Endothelial cell of umbilical vein (primary cell): ENCODE data around the gene GTPBP3. TPM values are rescaled to one million over a fixed set of nuclear protein-coding genes. Genes with fewer than 3 reads are reported as not detected.

Experiments
- BruUV-seq: library from RNA; stranded (reverse); fragments of 400-500 nt; replicated peaks from 2 replicates; lab custom pipeline; 2021; lab: Mats Ljungman, UMichigan
- CTCF ChIA-PET: fragments of 300-600, 350-600 bp; sonication (Branson Sonifier 250); formaldehyde crosslinking; loops from one replicate; lab custom pipeline; 2021; ENCODE audit warnings: antibody characterized with exemption, inconsistent platforms; lab: Charles Lee
- POLR2A ChIA-PET: fragments of 300-600, 350-600 bp; sonication (Branson Sonifier 250); formaldehyde crosslinking; loops from one replicate; lab custom pipeline; 2021; ENCODE audit warnings: antibody characterized with exemption, inconsistent platforms; lab: Charles Lee
- DNase-seq: peaks from one replicate; pipeline ENCODE4 v3.0.0-alpha.2; 2011; ENCODE audit warnings: low read depth, low spot score
- FAIRE-seq: peaks from 2 replicates; lab custom pipeline; 2011; peaks lifted over from hg19 to GRCh38; lab: Jason Lieb, UNC
- H2AFZ ChIP-seq: 2 replicates; pipeline ENCODE4 v1.6.0; 2012; ENCODE audit warnings: low read depth, low read length, control low read depth, inconsistent platforms
- H3K27ac ChIP-seq: 2 replicates; pipeline ENCODE4 v1.5.1; 2011; ENCODE audit warnings: low read depth, mild to moderate bottlenecking, control low read depth, low read length, moderate library complexity; ENCODE audit not compliant: insufficient read depth
- H3K27me3 ChIP-seq, 2 experiments: 2 replicates each; pipeline versions ENCODE4 v1.6.0 to v1.6.1; 2011; ENCODE audit warnings: low read length in 2 of 2, mixed read lengths in 1 of 2; ENCODE audit not compliant: control insufficient read depth in 2 of 2, insufficient read depth in 2 of 2
- H3K36me3 ChIP-seq, 2 experiments: 2 replicates in 1 of 2; 3 replicates in 1 of 2; pipeline ENCODE4 v1.5.1; 2011; ENCODE audit warnings: low read length in 2 of 2, mild to moderate bottlenecking in 1 of 2, moderate library complexity in 1 of 2; ENCODE audit not compliant: control insufficient read depth in 2 of 2, insufficient read depth in 2 of 2; ENCODE audit errors: extremely low read depth in 1 of 2
- H3K4me1 ChIP-seq: 3 replicates; pipeline ENCODE4 v1.5.1; 2011; ENCODE audit warnings: mild to moderate bottlenecking, low read length; ENCODE audit not compliant: control insufficient read depth, insufficient read depth; ENCODE audit errors: extremely low read depth
- H3K4me2 ChIP-seq: 2 replicates; pipeline ENCODE4 v1.6.1; 2011; ENCODE audit warnings: low read length, control low read depth, mixed read lengths; ENCODE audit not compliant: insufficient read depth
- H3K4me3 ChIP-seq, 3 experiments: fragments of 200-600 bp in 1 of 3; sonication (generic), shearing (Covaris generic) in 1 of 3; replicated peaks in 1 of 3; 2 replicates each; pipeline ENCODE4 v1.5.1; 2011 to 2016; ENCODE audit warnings: control low read depth in 3 of 3, low read length in 3 of 3, mild to moderate bottlenecking in 2 of 3, inconsistent platforms in 1 of 3, low read depth in 1 of 3, moderate library complexity in 1 of 3; ENCODE audit not compliant: insufficient read depth in 1 of 3
- H3K79me2 ChIP-seq: 2 replicates; pipeline ENCODE4 v1.6.0; 2012; ENCODE audit warnings: low read length, inconsistent platforms; ENCODE audit not compliant: control insufficient read depth, insufficient read depth
- H3K9ac ChIP-seq: replicated peaks from 2 replicates; pipeline ENCODE3; 2011; ENCODE audit warnings: low read length, control low read depth; ENCODE audit not compliant: insufficient read depth; ENCODE audit errors: extremely low read depth
- H3K9me1 ChIP-seq: replicated peaks from 3 replicates; pipeline ENCODE4 v1.6.0; 2011; ENCODE audit warnings: mild to moderate bottlenecking, low read length; ENCODE audit not compliant: control insufficient read depth, insufficient read depth; ENCODE audit errors: extremely low read depth
- H3K9me3 ChIP-seq: replicated peaks from 2 replicates; pipeline ENCODE4 v1.5.1; 2012; ENCODE audit warnings: low read length, inconsistent platforms; ENCODE audit not compliant: control insufficient read depth, insufficient read depth
- H4K20me1 ChIP-seq: replicated peaks from 2 replicates; pipeline ENCODE3; 2011; ENCODE audit warnings: mild to moderate bottlenecking, low read length; ENCODE audit not compliant: control insufficient read depth, insufficient read depth; ENCODE audit errors: extremely low read depth
- CTCF ChIP-seq, 2 donors: IDR thresholded peaks; 1 replicate in 1 of 2; 2 replicates in 1 of 2; pipeline ENCODE4 v1.5.1; 2011; ENCODE audit warnings: low read length in 2 of 2, mild to moderate bottlenecking in 2 of 2, moderate library complexity in 2 of 2, control low read depth in 1 of 2, inconsistent platforms in 1 of 2, low read depth in 1 of 2; ENCODE audit not compliant: insufficient read depth in 1 of 2; ENCODE audit errors: extremely low read depth in 1 of 2
- EZH2 ChIP-seq: IDR thresholded peaks from 2 replicates; pipeline ENCODE4 v1.6.1; 2012; ENCODE audit warnings: borderline replicate concordance, low read depth, mild to moderate bottlenecking, moderate library complexity, low read length, inconsistent platforms; ENCODE audit not compliant: severe bottlenecking
- FOS ChIP-seq: IDR thresholded peaks from 2 replicates; pipeline ENCODE4 v1.6.1; 2011; ENCODE audit warnings: mild to moderate bottlenecking, low read length, moderate library complexity, borderline replicate concordance; ENCODE audit not compliant: insufficient read depth
- GATA2 ChIP-seq: IDR thresholded peaks from 2 replicates; pipeline ENCODE4 v1.7.0; 2011; ENCODE audit warnings: low read depth, mild to moderate bottlenecking, moderate library complexity, mixed read lengths, low read length; ENCODE audit not compliant: insufficient read length, insufficient read depth
- JUN ChIP-seq: IDR thresholded peaks from 2 replicates; pipeline ENCODE4 v1.6.1; 2011; ENCODE audit warnings: borderline replicate concordance, low read depth; ENCODE audit not compliant: insufficient read length, insufficient read depth
- MYC ChIP-seq: IDR thresholded peaks from one replicate; pipeline ENCODE4 v1.6.1; 2011; ENCODE audit warnings: mild to moderate bottlenecking, low read depth, low read length
- POLR2A ChIP-seq: IDR thresholded peaks from 2 replicates; pipeline ENCODE4 v1.6.1; 2012; ENCODE audit warnings: low read depth, mild to moderate bottlenecking, control low read depth, low read length
- POLR2AphosphoS5 ChIP-seq: IDR thresholded peaks from 2 replicates; pipeline ENCODE4 v1.6.1; 2012; ENCODE audit warnings: low read depth, mild to moderate bottlenecking, control low read depth, low read length, moderate library complexity; ENCODE audit not compliant: insufficient read depth
- dilution Hi-C: fragments of 300-500 bp; cut with MboI; formaldehyde crosslinking; loops from one replicate; pipeline ENCODE4 v1.15.0; 2019; ENCODE audit warnings: low sequenced_read_pairs; ENCODE audit not compliant: extremely low pct_ligation_motif_present
- intact Hi-C: fragments of 100-400 bp; cut with micrococcal nuclease; formaldehyde crosslinking; loops from one replicate; pipeline ENCODE4 v1.10.0; 2022
- polyA plus RNA-seq, 4 experiments: library from polyadenylated mRNA; depleted of rRNA in 3 of 4; stranded (reverse) in 3 of 4; unstranded in 1 of 4; fragments of >200 nt; gene quantifications; 2 replicates each; pipeline versions ENCODE4 v1.2.1 to v1.2.3, GENCODE V29; 2011 to 2012; ENCODE audit warnings: missing spikeins in 1 of 4
- total RNA-seq: library from RNA; stranded (reverse); gene quantifications from 2 replicates; pipeline ENCODE4 v1.2.3, GENCODE V29; 2021
- TF ChIP-seq, protein P1 (sequence below): IDR thresholded peaks from 2 replicates; pipeline ENCODE4 v1.6.1; 2011; ENCODE audit not compliant: insufficient read depth, insufficient read length

Gene GTPBP3
- total and polyA plus RNA-seq, 2 donors (not counting 3 experiments of a cell fraction or from before 2014, with no cell fraction given), result 12.7 to 34.7 TPM

- H3K4me2 ChIP-seq, result no peak overlapping the region
- H3K9ac ChIP-seq, result no peak overlapping the region
- no peak overlapping the region for H3K4me3 ChIP-seq
- TF ChIP-seq EZH2 (no peak), FOS (no peak), GATA2 (no peak), POLR2AphosphoS5 (no peak), POLR2A (no peak), MYC (no peak), CTCF (IDR thresholded peaks at IDR 0.05; ENCODE audit: extremely low read depth in 1 of 2, insufficient read depth in 1 of 2, low read depth in 1 of 2, low read length in 2 of 2) (no peak), JUN (no peak)
- TF ChIP-seq, protein P1, sequence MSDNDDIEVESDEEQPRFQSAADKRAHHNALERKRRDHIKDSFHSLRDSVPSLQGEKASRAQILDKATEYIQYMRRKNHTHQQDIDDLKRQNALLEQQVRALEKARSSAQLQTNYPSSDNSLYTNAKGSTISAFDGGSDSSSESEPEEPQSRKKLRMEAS, result no peak
- no TSS peak for BruUV-seq
- H2AFZ ChIP-seq, result no peak overlapping the region
- H3K27ac ChIP-seq, result no peak overlapping the region
- H4K20me1 ChIP-seq, result no peaks in the 10 kb centered on the region
- H3K9me3 ChIP-seq, result no peaks in the 10 kb centered on the region
- no peak for DNase-seq
- no peaks in the 10 kb centered on the region for H3K36me3 ChIP-seq
- CTCF ChIA-PET, result interaction anchor here (1.3 kb wide), 1 partner anchor 29 kb away, joined by 4 read pairs; no protein-coding TSS in a partner anchor
- dilution Hi-C loops, result no loop called here
- intact Hi-C loops, result no loop called here
- no peaks in the 10 kb centered on the region for H3K79me2 ChIP-seq
- H3K9me1 ChIP-seq, result no peaks in the 10 kb centered on the region
- POLR2A ChIA-PET, result interaction anchor here (0.6 kb wide), 1 partner anchor 52 kb away, joined by 5 read pairs; no protein-coding TSS in a partner anchor
- H3K4me1 ChIP-seq, result peaks cover 13% of the 10 kb centered on the region
- no peaks in the 10 kb centered on the region for H3K27me3 ChIP-seq
- FAIRE-seq, result no peak
These were observed 19.8 kb downstream of the GTPBP3 start for GRCh38 chr19:17357078-17357666.
